ENCODE results near the gene OR9G1. TPM values are rescaled to one million over a fixed set of nuclear protein-coding genes. Genes with fewer than 3 reads are reported as not detected.

Gene OR9G1
- total RNA-seq, 1 donor from 2014 or later = not detected

GRCh38 chr11:56706486-56706885, 7.6 kb downstream of the OR9G1 start:
- Histone ChIP-seq H3K4me1 (ENCODE audit: control insufficient read depth in 3 of 3, insufficient read depth in 3 of 3, low read length in 3 of 3) (no peaks in the 10 kb centered on the region), H3K9me3 (ENCODE audit: control insufficient read depth in 3 of 3, low read length in 3 of 3) (peaks cover 0 to 3% (median 0%) of the 10 kb centered on the region in 3 donors), H3K36me3 (ENCODE audit: control insufficient read depth in 3 of 3, insufficient read depth in 3 of 3, low read length in 3 of 3) (no peaks in the 10 kb centered on the region)

GRCh38 chr11:56714206-56714605, 15.3 kb downstream of the OR9G1 start:
- H3K36me3 ChIP-seq (ENCODE audit: control insufficient read depth in 3 of 3, insufficient read depth in 3 of 3, low read length in 3 of 3) = no peaks in the 10 kb centered on the region
- H3K27me3 ChIP-seq (ENCODE audit: control insufficient read depth in 3 of 3, insufficient read depth in 3 of 3, low read length in 3 of 3) = no peaks in the 10 kb centered on the region
- peaks cover 0 to 2% (median 0%) of the 10 kb centered on the region in 3 donors for H3K9me3 ChIP-seq (ENCODE audit: control insufficient read depth in 3 of 3, low read length in 3 of 3)
- H3K4me1 ChIP-seq (ENCODE audit: control insufficient read depth in 3 of 3, insufficient read depth in 3 of 3, low read length in 3 of 3) = no peaks in the 10 kb centered on the region
- H3K4me3 ChIP-seq (ENCODE audit: low read length in 3 of 3) = no peak overlapping the region
- no peak overlapping the region for H3K9ac ChIP-seq (ENCODE audit: low read depth in 1 of 3, low read length in 3 of 3)
- H3K27ac ChIP-seq (ENCODE audit: low read depth, low read length) = no peak overlapping the region

More at GRCh38 chr11:56706486-56706885, 7.6 kb downstream of the OR9G1 start:
- Histone ChIP-seq H3K27ac (ENCODE audit: low read depth, low read length) (no peak overlapping the region), H3K4me3 (ENCODE audit: low read length in 3 of 3) (no peak overlapping the region), H3K9ac (ENCODE audit: low read depth in 1 of 3, low read length in 3 of 3) (no peak overlapping the region), H3K27me3 (ENCODE audit: control insufficient read depth in 3 of 3, insufficient read depth in 3 of 3, low read length in 3 of 3) (no peaks in the 10 kb centered on the region)

- H3K9ac ChIP-seq (ENCODE audit: low read depth in 1 of 3, low read length in 3 of 3) = no peak overlapping the region
- H3K27ac ChIP-seq (ENCODE audit: low read depth, low read length) = no peak overlapping the region
- H3K9me3 ChIP-seq (ENCODE audit: control insufficient read depth in 3 of 3, low read length in 3 of 3) = peaks cover 0 to 2% (median 0%) of the 10 kb centered on the region in 3 donors
- H3K4me3 ChIP-seq (ENCODE audit: low read length in 3 of 3) = no peak overlapping the region
- H3K4me1 ChIP-seq (ENCODE audit: control insufficient read depth in 3 of 3, insufficient read depth in 3 of 3, low read length in 3 of 3) = no peaks in the 10 kb centered on the region
- H3K36me3 ChIP-seq (ENCODE audit: control insufficient read depth in 3 of 3, insufficient read depth in 3 of 3, low read length in 3 of 3) = no peaks in the 10 kb centered on the region
- H3K27me3 ChIP-seq (ENCODE audit: control insufficient read depth in 3 of 3, insufficient read depth in 3 of 3, low read length in 3 of 3) = no peaks in the 10 kb centered on the region
These were observed 17.5 kb downstream of the OR9G1 start for GRCh38 chr11:56716379-56716854.

GRCh38 chr11:56720513-56720912, 21.6 kb downstream of the OR9G1 start:
- Histone ChIP-seq H3K36me3 (ENCODE audit: control insufficient read depth in 3 of 3, insufficient read depth in 3 of 3, low read length in 3 of 3) (no peaks in the 10 kb centered on the region), H3K27ac (ENCODE audit: low read depth, low read length) (no peak overlapping the region), H3K27me3 (ENCODE audit: control insufficient read depth in 3 of 3, insufficient read depth in 3 of 3, low read length in 3 of 3) (no peaks in the 10 kb centered on the region), H3K4me1 (ENCODE audit: control insufficient read depth in 3 of 3, insufficient read depth in 3 of 3, low read length in 3 of 3) (no peaks in the 10 kb centered on the region), H3K9me3 (ENCODE audit: control insufficient read depth in 3 of 3, low read length in 3 of 3) (peaks cover 0 to 2% (median 0%) of the 10 kb centered on the region in 3 donors), H3K4me3 (ENCODE audit: low read length in 3 of 3) (no peak overlapping the region), H3K9ac (ENCODE audit: low read depth in 1 of 3, low read length in 3 of 3) (no peak overlapping the region)

- Histone ChIP-seq H3K27ac (ENCODE audit: low read depth, low read length) (no peak overlapping the region), H3K9ac (ENCODE audit: low read depth in 1 of 3, low read length in 3 of 3) (no peak overlapping the region), H3K9me3 (ENCODE audit: control insufficient read depth in 3 of 3, low read length in 3 of 3) (no peaks in the 10 kb centered on the region), H3K36me3 (ENCODE audit: control insufficient read depth in 3 of 3, insufficient read depth in 3 of 3, low read length in 3 of 3) (no peaks in the 10 kb centered on the region), H3K27me3 (ENCODE audit: control insufficient read depth in 3 of 3, insufficient read depth in 3 of 3, low read length in 3 of 3) (no peaks in the 10 kb centered on the region), H3K4me1 (ENCODE audit: control insufficient read depth in 3 of 3, insufficient read depth in 3 of 3, low read length in 3 of 3) (no peaks in the 10 kb centered on the region), H3K4me3 (ENCODE audit: low read length in 3 of 3) (no peak overlapping the region)
These were observed 41.2 kb downstream of the OR9G1 start for GRCh38 chr11:56740107-56740506.

- no peaks in the 10 kb centered on the region for H3K4me1 ChIP-seq (ENCODE audit: control insufficient read depth in 3 of 3, insufficient read depth in 3 of 3, low read length in 3 of 3)
- H3K4me3 ChIP-seq (ENCODE audit: low read length in 3 of 3) = no peak overlapping the region
- no peaks in the 10 kb centered on the region for H3K36me3 ChIP-seq (ENCODE audit: control insufficient read depth in 3 of 3, insufficient read depth in 3 of 3, low read length in 3 of 3)
- no peak overlapping the region for H3K9ac ChIP-seq (ENCODE audit: low read depth in 1 of 3, low read length in 3 of 3)
- no peaks in the 10 kb centered on the region for H3K9me3 ChIP-seq (ENCODE audit: control insufficient read depth in 3 of 3, low read length in 3 of 3)
- no peak overlapping the region for H3K27ac ChIP-seq (ENCODE audit: low read depth, low read length)
- H3K27me3 ChIP-seq (ENCODE audit: control insufficient read depth in 3 of 3, insufficient read depth in 3 of 3, low read length in 3 of 3) = no peaks in the 10 kb centered on the region
These were observed 42.0 kb downstream of the OR9G1 start for GRCh38 chr11:56740886-56741285.

GRCh38 chr11:56748597-56748996, 49.7 kb downstream of the OR9G1 start, which contains the start of gene OR9G4:
Gene OR9G4, minus strand, starts transcription at chr11:56748697. Its CDS starts 4,931 bp downstream, at chr11:56743766.
- H3K9ac ChIP-seq (ENCODE audit: low read depth in 1 of 3, low read length in 3 of 3) = no peak within 1 kb of the TSS
- H3K27ac ChIP-seq (ENCODE audit: low read depth, low read length) = no peak within 1 kb of the TSS
- H3K4me1 ChIP-seq (ENCODE audit: control insufficient read depth in 3 of 3, insufficient read depth in 3 of 3, low read length in 3 of 3) = no peaks in the 10 kb centered on the region
- H3K9me3 ChIP-seq (ENCODE audit: control insufficient read depth in 3 of 3, low read length in 3 of 3) = peaks cover 0 to 4% (median 0%) of the 10 kb centered on the region in 3 donors
- no peaks in the 10 kb centered on the region for H3K36me3 ChIP-seq (ENCODE audit: control insufficient read depth in 3 of 3, insufficient read depth in 3 of 3, low read length in 3 of 3)
- no peak within 1 kb of the TSS for H3K4me3 ChIP-seq (ENCODE audit: low read length in 3 of 3)
- no peaks in the 10 kb centered on the region for H3K27me3 ChIP-seq (ENCODE audit: control insufficient read depth in 3 of 3, insufficient read depth in 3 of 3, low read length in 3 of 3)

- Histone ChIP-seq H3K27ac (ENCODE audit: low read depth, low read length) (no peak overlapping the region), H3K27me3 (ENCODE audit: control insufficient read depth in 3 of 3, insufficient read depth in 3 of 3, low read length in 3 of 3) (no peaks in the 10 kb centered on the region), H3K36me3 (ENCODE audit: control insufficient read depth in 3 of 3, insufficient read depth in 3 of 3, low read length in 3 of 3) (no peaks in the 10 kb centered on the region), H3K9me3 (ENCODE audit: control insufficient read depth in 3 of 3, low read length in 3 of 3) (peaks cover 0 to 4% (median 0%) of the 10 kb centered on the region in 3 donors), H3K4me3 (ENCODE audit: low read length in 3 of 3) (no peak overlapping the region), H3K9ac (ENCODE audit: low read depth in 1 of 3, low read length in 3 of 3) (no peak overlapping the region), H3K4me1 (ENCODE audit: control insufficient read depth in 3 of 3, insufficient read depth in 3 of 3, low read length in 3 of 3) (no peaks in the 10 kb centered on the region)
These were observed 51.3 kb downstream of the OR9G1 start for GRCh38 chr11:56750190-56750589.

GRCh38 chr11:56751480-56751879, 52.6 kb downstream of the OR9G1 start:
- H3K27ac ChIP-seq (ENCODE audit: low read depth, low read length) = no peak overlapping the region
- H3K9ac ChIP-seq (ENCODE audit: low read depth in 1 of 3, low read length in 3 of 3) = no peak overlapping the region
- no peaks in the 10 kb centered on the region for H3K36me3 ChIP-seq (ENCODE audit: control insufficient read depth in 3 of 3, insufficient read depth in 3 of 3, low read length in 3 of 3)
- no peaks in the 10 kb centered on the region for H3K4me1 ChIP-seq (ENCODE audit: control insufficient read depth in 3 of 3, insufficient read depth in 3 of 3, low read length in 3 of 3)
- H3K9me3 ChIP-seq (ENCODE audit: control insufficient read depth in 3 of 3, low read length in 3 of 3) = peaks cover 0 to 4% (median 0%) of the 10 kb centered on the region in 3 donors
- H3K27me3 ChIP-seq (ENCODE audit: control insufficient read depth in 3 of 3, insufficient read depth in 3 of 3, low read length in 3 of 3) = no peaks in the 10 kb centered on the region
- no peak overlapping the region for H3K4me3 ChIP-seq (ENCODE audit: low read length in 3 of 3)
